Lower leg skin (tissue), 3 donors: ENCODE results near the gene SLC44A2.

Experiments used
- POLR2A ChIP-seq, 2 donors: fragments of 450-650 bp; IDR thresholded peaks; one replicate each; pipeline ENCODE4 v1.6.1; 2016 to 2017; ENCODE audit warnings: antibody characterized with exemption in 2 of 2, mild to moderate bottlenecking in 1 of 2, moderate library complexity in 1 of 2
- TF ChIP-seq, protein P1 (sequence below), 3 donors: fragments of 450-650 bp; IDR thresholded peaks; one replicate each; pipeline ENCODE4 v1.5.1; 2016; ENCODE audit warnings: antibody characterized with exemption in 3 of 3, mild to moderate bottlenecking in 3 of 3, moderate library complexity in 2 of 3

DNA sequence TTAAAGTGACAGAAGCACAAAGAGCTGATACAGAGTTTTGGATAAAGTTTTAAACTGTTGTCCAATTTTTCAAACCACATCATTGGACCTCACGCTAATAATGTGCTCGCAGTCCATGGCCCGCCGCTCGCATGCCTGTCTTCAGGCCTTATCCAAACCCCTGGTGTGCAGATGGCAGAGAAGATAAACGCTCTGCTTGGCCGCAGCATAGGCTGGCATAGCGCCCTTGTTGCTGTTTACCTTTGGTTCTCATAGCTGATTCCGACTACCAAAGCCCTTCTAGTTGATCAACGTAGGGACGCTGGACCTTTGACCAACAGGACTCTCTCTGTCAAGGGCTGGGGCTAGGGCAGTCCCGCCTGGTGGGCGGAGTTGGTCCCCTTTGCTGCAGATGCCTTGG, 52.4 kb downstream of the SLC44A2 start:
- TF ChIP-seq, protein P1, sequence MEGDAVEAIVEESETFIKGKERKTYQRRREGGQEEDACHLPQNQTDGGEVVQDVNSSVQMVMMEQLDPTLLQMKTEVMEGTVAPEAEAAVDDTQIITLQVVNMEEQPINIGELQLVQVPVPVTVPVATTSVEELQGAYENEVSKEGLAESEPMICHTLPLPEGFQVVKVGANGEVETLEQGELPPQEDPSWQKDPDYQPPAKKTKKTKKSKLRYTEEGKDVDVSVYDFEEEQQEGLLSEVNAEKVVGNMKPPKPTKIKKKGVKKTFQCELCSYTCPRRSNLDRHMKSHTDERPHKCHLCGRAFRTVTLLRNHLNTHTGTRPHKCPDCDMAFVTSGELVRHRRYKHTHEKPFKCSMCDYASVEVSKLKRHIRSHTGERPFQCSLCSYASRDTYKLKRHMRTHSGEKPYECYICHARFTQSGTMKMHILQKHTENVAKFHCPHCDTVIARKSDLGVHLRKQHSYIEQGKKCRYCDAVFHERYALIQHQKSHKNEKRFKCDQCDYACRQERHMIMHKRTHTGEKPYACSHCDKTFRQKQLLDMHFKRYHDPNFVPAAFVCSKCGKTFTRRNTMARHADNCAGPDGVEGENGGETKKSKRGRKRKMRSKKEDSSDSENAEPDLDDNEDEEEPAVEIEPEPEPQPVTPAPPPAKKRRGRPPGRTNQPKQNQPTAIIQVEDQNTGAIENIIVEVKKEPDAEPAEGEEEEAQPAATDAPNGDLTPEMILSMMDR (IDR thresholded peaks at IDR 0.05) = no peak
- TF ChIP-seq POLR2A (IDR thresholded peaks at IDR 0.05) = no peak
